LNCaP clone FGC (cell line): ENCODE results near the gene COBL.

Source experiments
- DNase-seq: peaks from one replicate; pipeline ENCODE4 v3.0.0-alpha.2; 2011; ENCODE audit warnings: low read depth
- H3K4me3 ChIP-seq: 2 replicates; pipeline ENCODE4 v1.5.1; 2011; ENCODE audit warnings: mild to moderate bottlenecking, low read depth, low read length, control low read depth
- CTCF ChIP-seq: IDR thresholded peaks from 2 replicates; pipeline ENCODE4 v1.5.1; 2012; ENCODE audit warnings: mild to moderate bottlenecking; ENCODE audit not compliant: control insufficient read depth, insufficient read depth; ENCODE audit errors: extremely low read depth

Gene COBL

GRCh38 chr7:51240868-51241267 is 75.7 kb downstream of the COBL start:
- TF ChIP-seq CTCF, result no peak
- H3K4me3 ChIP-seq, result no peak overlapping the region
- DNase-seq, result no peak

DNA sequence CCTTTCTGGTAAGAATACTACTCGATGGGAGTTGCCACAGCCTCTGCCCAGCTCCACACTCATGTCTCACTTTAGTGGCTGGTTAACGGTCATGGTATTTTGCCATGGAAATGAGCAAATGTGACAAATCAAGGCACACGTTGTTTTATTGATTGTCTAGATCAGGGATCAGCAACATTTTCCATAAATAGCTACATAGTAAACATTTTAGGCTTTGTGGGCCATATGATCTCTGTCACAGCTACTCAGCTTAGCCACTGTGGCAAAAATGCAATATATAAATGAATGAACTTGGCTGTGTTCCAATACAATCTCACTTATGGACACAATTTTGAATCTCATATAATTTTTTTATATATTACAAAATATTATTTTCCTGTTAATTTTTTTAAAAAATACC is 76.9 kb downstream of the COBL start:
- no peak for DNase-seq
- no peak overlapping the region for H3K4me3 ChIP-seq
- no peak for TF ChIP-seq CTCF

- TF ChIP-seq CTCF, result no peak
- no peak overlapping the region for H3K4me3 ChIP-seq
- DNase-seq, result no peak
Observed at GRCh38 chr7:51238981-51239495, 77.6 kb downstream of the COBL start.

DNA sequence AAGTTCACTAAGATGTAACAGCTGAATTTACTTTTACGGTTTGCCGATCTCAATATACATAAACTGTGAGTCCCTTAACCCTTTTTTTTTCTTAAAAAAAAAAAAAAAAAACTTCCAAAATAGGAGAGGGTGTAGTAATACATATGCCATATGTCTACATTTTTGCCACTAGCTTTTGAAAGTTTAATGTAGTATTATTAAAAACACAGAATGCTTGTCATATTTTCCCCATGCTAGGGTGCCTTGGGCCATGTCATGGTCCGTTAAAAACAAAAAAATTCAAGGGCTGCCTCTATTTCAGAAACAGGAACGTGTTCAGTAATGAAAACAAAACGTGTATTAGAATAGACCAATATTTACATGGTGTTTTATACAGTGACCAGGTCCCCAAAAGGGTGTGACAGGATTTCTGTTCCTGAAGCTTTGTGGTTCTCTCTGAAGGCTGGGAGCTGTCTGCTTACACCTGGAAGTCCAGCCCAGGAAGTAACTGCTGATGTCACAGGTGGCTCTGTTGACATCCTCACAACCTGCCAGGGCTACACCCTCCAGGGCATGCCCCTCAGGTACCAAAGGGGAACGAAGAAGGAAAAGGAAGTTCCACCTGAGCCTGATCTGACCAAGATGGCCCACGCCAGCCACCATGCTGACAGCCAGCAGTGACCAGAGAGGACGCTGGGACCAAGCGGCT is 79.0 kb downstream of the COBL start:
- no peak overlapping the region for H3K4me3 ChIP-seq
- no peak for DNase-seq
- TF ChIP-seq CTCF, result no peak

DNA sequence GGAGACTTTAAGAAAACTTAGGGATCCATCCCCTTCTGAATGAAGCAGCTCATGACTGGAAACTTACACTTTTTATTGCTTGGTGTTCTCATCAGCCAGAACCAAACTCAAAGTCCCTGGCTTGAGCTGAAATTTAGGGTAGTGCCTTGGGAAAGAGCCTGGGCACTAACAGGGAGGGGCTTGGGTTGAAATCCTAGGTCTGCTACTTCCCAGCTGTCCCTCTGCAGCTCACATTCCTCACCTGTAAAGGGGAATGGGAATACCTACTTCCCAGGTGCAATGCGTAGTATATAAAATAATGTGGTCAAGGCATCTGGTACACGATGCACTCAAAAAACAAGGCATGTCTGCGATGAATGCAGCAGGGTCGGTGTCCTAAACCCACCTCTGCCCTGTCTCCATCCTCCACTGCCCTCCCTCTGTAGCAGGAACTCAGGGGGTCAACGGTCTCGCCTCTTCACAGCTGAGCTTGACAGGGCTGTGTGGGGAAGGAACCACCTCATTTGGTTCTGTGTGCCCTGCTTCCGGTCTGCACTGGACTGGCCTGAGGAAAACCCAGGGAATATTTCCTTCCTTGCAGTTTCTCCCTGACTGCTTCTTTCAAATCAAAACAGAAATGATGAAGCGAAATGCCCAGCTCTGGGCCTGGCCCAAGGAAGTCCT is 80.0 kb downstream of the COBL start:
- no peak for DNase-seq
- no peak for TF ChIP-seq CTCF
- no peak overlapping the region for H3K4me3 ChIP-seq

DNA sequence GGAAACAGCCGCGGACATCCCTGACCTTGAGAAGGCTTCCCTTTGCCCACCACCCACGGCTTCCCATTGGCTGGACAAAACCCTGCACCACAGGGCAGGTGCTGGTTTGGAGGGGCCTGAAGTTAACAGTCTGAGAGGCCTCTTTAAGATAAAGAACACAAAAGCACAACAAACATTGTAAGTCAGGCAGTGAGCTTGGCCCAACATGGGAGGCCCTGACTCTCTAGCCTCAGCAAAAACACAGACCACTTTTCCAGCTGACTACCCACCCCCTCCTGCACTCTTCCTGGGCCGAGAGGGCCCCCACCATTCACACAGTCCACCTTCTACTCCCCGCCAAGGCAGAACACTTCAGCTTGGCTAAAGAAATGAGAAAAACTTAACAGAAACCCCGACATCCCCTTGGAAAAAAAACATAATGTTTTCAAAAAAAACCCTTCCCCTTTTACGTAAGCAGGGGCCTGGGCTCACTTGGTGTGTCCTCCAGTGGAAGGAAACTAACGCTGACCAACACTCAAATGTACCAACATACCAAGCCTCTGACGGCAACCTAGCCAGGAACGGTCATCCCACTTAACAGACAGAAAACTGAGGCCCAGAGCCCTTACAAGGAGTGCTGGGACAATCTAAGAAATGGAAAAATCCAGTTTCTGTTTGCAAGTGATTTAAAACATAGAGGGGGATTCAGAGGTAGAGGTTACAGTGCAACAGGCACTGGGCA is 80.9 kb downstream of the COBL start:
- H3K4me3 ChIP-seq, result no peak overlapping the region
- no peak for DNase-seq
- no peak for TF ChIP-seq CTCF
